ENCODE results near the gene PPCS.
"Not testable (repeated sequence)": the region's sequence is repeated elsewhere in the genome, so short reads cannot be mapped to it uniquely, and the experiment has no call there.

The PPCS gene

DNA sequence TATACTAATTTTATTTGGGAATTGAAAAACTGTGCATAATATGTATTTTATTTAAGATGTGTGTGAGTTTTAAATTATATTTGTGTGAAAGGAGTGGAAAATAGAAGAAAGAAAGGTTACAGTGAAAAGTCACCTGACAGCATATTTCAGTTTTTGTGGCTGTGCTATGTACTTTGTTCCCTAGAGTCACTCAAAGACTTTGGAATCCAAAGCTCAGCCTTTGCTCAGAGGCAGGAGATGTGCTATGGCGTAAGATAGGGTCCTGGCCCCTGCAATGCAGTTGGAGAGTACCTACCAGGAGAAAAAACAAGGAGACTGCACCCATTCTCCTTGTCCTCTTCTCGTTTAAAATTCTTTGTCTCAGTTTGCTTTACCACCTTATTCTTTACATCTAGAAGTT, 9.7 kb downstream of the PPCS start:
- TF ChIP-seq, protein P1, sequence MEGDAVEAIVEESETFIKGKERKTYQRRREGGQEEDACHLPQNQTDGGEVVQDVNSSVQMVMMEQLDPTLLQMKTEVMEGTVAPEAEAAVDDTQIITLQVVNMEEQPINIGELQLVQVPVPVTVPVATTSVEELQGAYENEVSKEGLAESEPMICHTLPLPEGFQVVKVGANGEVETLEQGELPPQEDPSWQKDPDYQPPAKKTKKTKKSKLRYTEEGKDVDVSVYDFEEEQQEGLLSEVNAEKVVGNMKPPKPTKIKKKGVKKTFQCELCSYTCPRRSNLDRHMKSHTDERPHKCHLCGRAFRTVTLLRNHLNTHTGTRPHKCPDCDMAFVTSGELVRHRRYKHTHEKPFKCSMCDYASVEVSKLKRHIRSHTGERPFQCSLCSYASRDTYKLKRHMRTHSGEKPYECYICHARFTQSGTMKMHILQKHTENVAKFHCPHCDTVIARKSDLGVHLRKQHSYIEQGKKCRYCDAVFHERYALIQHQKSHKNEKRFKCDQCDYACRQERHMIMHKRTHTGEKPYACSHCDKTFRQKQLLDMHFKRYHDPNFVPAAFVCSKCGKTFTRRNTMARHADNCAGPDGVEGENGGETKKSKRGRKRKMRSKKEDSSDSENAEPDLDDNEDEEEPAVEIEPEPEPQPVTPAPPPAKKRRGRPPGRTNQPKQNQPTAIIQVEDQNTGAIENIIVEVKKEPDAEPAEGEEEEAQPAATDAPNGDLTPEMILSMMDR (IDR thresholded peaks at IDR 0.05; ENCODE audit: borderline replicate concordance, insufficient read depth, low read depth, low read length) = no peak

DNA sequence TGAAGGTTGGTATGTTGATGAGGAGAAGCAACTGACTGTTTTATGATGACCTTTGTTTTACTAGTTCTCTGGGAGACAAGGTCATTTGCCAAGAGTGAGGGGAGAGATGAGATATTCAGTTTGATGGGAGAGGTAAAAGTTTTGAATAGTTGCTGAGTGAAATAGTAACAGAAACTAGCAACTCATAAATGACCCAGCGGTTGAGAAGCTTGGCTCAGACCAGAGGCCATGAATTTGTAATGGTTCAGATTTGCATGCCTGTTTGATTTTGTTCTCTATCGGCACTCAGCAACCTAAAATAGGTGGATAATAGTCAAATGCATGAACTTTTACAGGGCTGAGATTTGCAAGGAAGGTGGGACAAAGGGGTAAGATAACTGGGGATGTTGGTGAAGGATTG, 13.4 kb downstream of the PPCS start:
- no peak overlapping the region for H3K4me3 ChIP-seq (ENCODE audit: low read depth, low read length)
- TF ChIP-seq, protein P1 (IDR thresholded peaks at IDR 0.05; ENCODE audit: borderline replicate concordance, insufficient read depth, low read depth, low read length) = no peak

More for the DNA sequence above, 9.7 kb downstream of the PPCS start:
- no peak overlapping the region for H3K4me3 ChIP-seq (ENCODE audit: low read depth, low read length)

DNA sequence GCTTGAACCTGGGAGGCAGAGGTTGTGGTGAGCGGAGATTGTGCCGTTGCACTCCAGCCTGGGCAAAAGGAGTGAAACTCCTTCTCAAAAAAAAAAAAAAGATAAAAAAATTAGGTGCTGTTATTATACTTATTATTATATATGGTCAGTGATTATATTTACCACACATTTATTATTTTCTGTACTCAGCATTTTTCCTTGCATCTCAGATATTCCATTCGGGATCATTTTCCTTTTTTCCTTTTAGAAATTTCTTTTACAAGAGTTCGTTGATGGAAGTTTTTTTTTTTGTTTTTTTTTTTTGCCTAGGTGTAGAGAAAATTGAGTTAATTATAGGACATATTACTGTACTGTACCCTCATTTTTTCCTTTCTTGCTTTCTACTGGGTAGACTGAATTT, 20.3 kb downstream of the PPCS start:
- H3K4me3 ChIP-seq (ENCODE audit: low read depth, low read length) = no peak overlapping the region
- TF ChIP-seq, protein P1 (IDR thresholded peaks at IDR 0.05; ENCODE audit: borderline replicate concordance, insufficient read depth, low read depth, low read length) = no peak

DNA sequence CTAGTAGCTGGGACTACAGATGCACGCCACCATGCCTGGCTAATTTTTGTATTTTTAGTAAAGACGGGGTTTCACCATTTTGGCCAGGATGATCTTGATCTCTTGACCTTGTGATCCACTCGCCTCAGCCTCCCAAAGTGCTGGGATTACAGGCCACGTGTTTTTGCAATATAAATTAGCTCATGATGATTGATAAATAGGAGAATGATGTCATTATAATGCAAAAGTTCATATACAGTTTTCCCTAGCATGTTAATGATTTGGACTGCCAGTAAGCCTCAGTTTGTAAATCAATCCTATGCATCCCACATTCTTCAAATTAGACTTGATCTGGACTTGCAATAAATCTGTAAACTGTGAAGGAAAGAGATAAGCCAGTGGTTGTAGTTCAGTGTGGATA, 21.0 kb downstream of the PPCS start:
- not testable (repeated sequence) for H3K4me3 ChIP-seq (ENCODE audit: low read depth, low read length)

DNA sequence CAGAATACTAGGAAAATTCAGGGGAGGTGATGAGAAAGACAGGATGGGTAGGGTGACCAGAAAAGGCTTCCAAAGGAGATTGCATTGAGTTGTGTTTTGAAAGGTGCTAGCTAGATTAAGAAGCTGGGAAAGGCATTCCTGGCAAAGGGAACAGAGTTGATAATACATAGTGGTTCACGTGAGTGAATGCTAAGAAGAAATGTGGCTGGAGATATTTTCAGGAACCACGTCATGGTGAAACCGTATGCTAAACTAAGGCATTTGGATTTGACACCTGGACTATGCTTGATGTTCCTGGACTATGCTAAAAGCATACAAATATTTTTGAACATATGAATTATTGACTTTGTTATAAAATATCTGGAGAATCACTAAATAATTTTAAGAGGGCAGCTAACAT, 21.4 kb downstream of the PPCS start:
- H3K4me3 ChIP-seq (ENCODE audit: low read depth, low read length) = no peak overlapping the region
- TF ChIP-seq, protein P1 (IDR thresholded peaks at IDR 0.05; ENCODE audit: borderline replicate concordance, insufficient read depth, low read depth, low read length) = no peak

DNA sequence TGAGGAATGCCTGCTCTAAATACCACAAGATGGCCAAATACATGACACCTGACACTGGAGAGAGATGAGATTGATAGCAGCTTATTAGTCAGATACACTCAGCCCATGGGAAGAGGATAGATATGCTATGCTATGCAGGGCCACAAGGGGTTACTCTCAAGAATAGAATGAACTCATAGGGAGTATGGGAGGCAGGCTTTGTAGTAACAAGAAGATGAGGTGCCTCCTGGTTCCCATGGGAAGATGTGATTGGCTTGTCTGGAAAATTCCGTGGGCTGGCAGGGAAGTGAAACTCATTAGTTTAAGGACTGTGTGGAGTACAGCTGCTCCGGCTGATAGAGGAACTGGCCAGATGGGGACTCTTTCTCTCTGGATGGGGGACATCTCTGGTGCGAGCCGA, 23.3 kb downstream of the PPCS start:
- no peak overlapping the region for H3K4me3 ChIP-seq (ENCODE audit: low read depth, low read length)
- TF ChIP-seq, protein P1 (IDR thresholded peaks at IDR 0.05; ENCODE audit: borderline replicate concordance, insufficient read depth, low read depth, low read length) = peak; percentile 28; the same call in 1 of the 2 replicates

DNA sequence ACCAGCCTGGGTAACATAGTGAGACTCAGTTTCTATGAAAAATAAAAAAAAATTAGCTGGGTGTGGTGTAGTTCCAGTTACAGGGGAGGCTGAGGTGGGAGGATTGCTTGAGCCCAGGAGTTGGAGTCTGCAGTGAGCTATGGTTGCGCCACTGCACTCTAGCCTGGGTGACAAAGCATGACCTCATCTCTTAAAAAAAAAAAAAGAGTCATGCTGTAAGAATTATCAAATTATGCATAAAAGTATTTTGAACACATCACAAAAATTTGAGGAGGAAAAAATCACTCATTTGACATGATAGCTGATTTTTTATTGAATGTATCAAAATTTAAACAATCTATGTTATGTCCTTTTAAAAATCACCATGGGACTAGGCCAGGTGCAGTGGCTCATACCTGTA, 24.6 kb downstream of the PPCS start:
- TF ChIP-seq, protein P1 (IDR thresholded peaks at IDR 0.05; ENCODE audit: borderline replicate concordance, insufficient read depth, low read depth, low read length) = no peak
- H3K4me3 ChIP-seq (ENCODE audit: low read depth, low read length) = no peak overlapping the region

DNA sequence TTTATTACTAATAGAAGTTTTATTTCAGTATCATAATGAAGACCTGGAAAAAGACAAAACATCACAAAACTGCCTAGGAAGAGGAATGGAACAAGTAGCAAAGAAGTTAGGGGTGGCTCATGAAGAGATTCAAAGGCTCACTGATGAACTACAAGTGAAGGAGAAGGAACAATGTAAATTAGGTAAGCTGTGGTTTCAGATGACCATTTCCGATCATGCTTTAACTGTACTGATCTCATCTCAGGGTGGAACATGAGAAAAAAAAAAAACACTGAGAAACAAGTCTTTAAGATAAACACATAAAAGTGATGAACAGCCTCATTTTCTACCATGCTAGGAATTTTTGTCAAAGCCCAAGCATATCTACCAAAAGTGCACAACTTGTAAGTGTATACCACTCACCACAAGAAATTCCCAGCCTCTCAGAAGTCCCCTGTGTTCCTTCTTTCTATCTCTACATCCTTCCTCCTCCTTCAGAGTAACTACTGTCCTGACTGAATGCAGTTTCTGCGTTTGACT, 26.4 kb downstream of the PPCS start:
- H3K4me3 ChIP-seq (ENCODE audit: low read depth, low read length) = no peak overlapping the region
- TF ChIP-seq, protein P1 (IDR thresholded peaks at IDR 0.05; ENCODE audit: borderline replicate concordance, insufficient read depth, low read depth, low read length) = no peak

Data from GM12875 (cell line).